Measurements from ENCODE around the gene HGF.
"Not testable (repeated sequence)": the region's sequence is repeated elsewhere in the genome, so short reads cannot be mapped to it uniquely, and the experiment has no call there.

The HGF gene

DNA sequence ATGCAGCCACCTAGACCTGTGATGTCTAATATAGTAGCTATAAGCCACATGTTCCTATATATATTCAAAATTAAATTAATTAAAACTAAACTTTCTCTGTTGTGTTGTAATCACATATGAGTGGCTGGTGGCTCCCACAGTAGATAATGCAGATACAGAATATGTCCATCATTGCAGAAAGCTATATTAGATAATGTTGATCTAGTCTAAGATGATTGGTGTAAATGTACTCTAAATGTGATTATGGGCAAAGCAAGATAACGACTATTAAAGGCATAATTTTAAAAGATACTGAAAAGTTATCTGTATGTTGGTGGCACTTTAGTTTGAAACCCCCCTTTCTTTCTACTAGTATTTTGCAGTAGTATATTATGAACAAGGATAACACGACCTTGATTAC is 5.7 kb upstream of the HGF start:
- no peak for DNase-seq

GRCh38 chr7:81774551-81774950 is 4.7 kb upstream of the HGF start:
- DNase-seq: no peak

- DNase-seq: no peak
These were observed 929 bp upstream of the HGF start for GRCh38 chr7:81770728-81771223.

DNA sequence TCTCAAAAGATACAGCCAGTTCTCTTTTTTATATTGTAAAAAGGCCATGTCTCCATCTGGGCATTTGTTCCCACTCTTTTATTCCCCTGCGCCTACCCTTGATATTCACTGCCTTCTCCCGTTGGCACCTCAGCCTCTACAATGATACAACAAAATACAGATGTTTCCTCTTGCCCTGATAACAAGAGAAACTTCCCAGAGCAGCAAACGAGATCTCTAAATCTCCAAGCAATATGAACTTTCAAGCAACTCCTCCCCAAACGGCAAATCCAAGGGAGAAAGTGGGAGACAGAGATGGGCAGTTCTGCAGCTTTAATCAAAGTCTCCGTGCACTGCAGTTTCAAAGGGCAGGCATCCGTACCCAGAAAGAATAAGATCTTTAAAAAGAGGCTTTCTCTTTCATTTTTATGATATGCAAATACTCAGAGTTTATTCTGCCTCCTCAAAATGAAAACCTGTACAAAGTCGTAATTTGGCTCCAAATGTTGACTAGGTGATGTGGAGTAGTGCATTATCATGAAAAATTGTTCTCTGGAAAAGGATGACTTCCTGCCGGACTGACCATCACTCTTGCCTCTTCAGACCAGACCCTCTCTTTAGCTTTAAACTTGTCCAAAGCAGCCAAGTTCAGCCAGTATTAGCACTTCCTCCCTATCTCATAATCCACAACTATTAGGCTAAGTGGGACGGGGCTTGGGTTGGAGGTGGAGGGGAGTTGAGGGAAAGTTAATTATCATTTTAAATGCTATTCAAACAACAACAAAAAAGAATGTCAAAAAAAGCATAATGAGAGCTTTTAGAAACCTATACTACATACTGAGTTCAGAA is 682 bp downstream of the HGF start:
- DNase-seq: no peak

GRCh38 chr7:81767926-81768325 is 1.9 kb downstream of the HGF start:
- no peak for DNase-seq

GRCh38 chr7:81761821-81762220 is 8.0 kb downstream of the HGF start:
- DNase-seq: no peak

GRCh38 chr7:81761031-81761430 is 8.8 kb downstream of the HGF start:
- DNase-seq: no peak

DNA sequence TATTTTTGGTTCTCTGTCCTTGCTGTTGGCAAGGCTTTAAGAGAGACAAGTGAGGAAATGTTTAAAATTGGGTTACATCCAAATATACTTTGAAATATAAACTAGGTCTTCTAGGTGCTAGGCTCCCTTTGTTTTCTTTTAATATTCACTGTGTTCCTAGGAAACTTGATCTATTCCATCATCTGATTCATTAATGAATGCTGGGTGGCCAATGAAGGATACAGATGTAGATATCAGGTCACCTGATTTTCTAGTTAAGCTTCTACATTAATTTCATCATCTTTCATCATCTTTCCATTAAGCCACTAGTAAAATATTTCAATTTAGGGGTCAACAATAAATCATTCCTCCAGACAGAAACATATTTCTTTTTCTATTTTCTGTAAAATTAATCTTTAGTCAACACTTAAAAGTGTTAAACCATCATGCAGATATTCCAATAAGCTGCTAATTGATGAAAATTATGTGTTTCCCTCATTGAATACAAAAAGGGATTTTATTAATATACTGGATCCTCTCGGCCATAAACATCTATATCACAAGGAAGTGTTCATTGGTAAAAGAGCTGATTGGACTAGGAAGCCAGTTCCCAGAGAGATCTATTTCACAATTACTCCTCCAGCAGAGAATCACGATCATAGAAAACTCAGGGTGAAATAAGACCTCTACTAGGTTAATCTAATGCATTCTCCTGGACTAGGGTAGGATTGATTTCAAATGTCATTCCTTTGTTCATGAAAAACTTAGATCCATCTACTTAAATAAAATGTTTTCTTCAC is 14.7 kb downstream of the HGF start:
- DNase-seq: no peak

GRCh38 chr7:81753392-81753791 is 16.5 kb downstream of the HGF start:
- no peak for DNase-seq

DNA sequence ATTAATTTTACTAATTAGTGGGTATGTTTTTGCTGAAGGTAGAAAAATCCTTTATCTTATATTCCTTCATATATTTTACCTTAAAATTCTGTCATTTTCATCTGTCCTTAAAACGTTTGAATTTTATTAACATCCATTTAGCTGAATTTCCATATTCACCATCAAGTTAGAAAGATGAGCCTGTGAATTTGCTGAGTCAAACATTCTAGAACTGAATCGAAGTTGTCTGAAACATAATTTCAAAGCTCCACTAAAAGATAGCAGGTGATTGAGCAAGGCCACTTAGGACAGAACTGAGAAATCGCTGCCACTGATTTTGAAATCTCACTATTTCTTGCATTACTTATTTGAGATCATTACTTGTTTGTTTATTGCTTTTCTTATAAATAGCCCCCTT is 17.5 kb downstream of the HGF start:
- no peak for DNase-seq

- no peak for DNase-seq
These were observed 18.1 kb downstream of the HGF start for GRCh38 chr7:81751619-81752317.

GRCh38 chr7:81745637-81746036 is 24.2 kb downstream of the HGF start:
- no peak for DNase-seq

- DNase-seq: no peak
These were observed 25.5 kb downstream of the HGF start for GRCh38 chr7:81744389-81744788.

- no peak for DNase-seq
These were observed 26.2 kb downstream of the HGF start for GRCh38 chr7:81743665-81744064.

DNA sequence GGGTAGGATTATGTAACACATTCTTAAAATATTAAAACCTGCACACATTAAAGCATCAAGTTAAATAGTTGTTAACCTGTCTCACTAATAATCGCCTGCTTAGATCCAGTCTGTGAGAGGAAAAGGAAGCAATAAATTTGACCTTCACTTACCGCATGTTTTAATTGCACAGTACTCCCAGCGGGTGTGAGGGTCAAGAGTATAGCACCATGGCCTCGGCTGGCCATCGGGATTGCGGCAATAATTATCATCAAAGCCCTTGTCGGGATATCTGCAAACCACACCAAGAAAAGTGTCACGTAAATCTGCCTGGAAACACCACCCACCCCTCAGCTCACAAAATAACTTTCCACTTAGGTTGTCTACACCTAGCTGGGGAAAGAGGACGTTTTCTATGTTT is 26.6 kb downstream of the HGF start:
- DNase-seq: no peak

DNA sequence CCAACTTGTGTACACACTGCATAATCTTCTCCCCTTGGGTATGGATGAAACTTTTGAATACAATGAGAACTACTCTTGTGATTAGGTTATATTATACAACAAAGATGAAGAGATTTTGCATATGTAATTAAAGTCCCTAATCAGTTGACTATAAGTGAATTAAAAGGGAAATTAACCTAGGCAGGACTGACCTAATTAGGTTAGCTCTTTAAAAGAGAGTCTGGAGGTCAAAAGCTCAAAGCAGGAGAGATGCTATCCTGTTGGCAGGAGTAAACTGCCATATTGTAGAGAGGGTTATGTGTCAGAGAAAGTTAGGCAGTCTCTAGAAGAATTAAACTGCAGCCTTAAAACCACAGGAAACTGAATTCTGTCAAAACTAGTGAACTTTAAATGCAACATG is 29.4 kb downstream of the HGF start:
- DNase-seq: no peak

GRCh38 chr7:81736091-81736490 is 33.8 kb downstream of the HGF start:
- DNase-seq: no peak

DNA sequence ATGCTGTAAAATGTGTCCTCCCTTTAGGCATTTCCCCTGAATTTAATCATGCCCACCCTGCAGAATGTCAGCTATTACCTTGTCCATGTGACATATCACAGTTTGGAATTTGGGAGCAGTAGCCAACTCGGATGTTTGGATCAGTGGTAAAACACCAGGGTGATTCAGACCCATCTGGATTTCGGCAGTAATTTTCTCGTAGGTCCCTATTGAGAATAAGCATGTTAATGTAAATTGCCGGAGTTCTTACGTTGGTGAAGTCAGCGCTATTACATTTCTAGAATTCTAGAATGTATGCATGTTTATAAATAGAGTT is 44.1 kb downstream of the HGF start:
- no peak for DNase-seq

GRCh38 chr7:81725003-81725811 is 44.6 kb downstream of the HGF start:
- no peak for DNase-seq

DNA sequence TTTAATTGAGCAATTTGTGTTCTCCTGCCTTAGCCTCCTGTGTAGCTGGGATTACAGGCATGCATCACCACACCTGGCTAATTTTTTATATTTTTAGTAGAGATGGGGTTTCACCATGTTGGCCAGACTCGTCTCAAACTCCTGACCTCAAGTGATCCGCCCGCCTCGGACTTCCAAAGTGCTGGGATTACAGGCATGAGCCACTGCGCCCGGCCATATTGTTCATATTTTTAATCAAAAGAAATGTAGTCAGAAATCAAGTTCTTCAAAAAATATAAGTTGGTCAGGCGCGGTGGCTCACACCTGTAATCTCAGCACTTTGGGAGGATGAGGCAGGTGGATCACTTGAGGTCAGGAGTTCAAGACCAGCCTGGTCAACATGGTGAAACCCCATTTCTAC is 47.6 kb downstream of the HGF start:
- not testable (repeated sequence) for DNase-seq

- DNase-seq: no peak
These were observed 48.4 kb downstream of the HGF start for GRCh38 chr7:81721437-81721836.

- no peak for DNase-seq
These were observed 50.0 kb downstream of the HGF start for GRCh38 chr7:81719865-81720264.

Data from NCI-H774 (cell line).